Activated naive CD8-positive, alpha-beta T cell treated with anti-CD3 and anti-CD28 coated beads, Interleukin-2, amount 10 ng/mL, durations not matched to agents 7 days and 5 days (primary cell): Measurements from ENCODE around the gene NCOA5. TPM values are rescaled to one million over a fixed set of nuclear protein-coding genes. Genes with fewer than 3 reads are reported as not detected.

Experiments used
- ATAC-seq: fragments of 150-1000 bp; cut with Tn5 transposase; one replicate; pipeline ENCODE4 v1.10.0; 2021; ENCODE audit warnings: low read depth, moderate library complexity
- POLR2A ChIA-PET: fragments of 350-600 bp; sonication (Branson Sonifier 250); formaldehyde crosslinking; loops from one replicate; lab custom pipeline; 2021; ENCODE audit warnings: antibody characterized with exemption; lab: Charles Lee
- DNase-seq: peaks from one replicate; pipeline ENCODE4 v3.0.0; 2021
- H3K27ac Mint-ChIP-seq: one replicate; pipeline ENCODE4 v1.8.0; 2022; ENCODE audit warnings: mild to moderate bottlenecking, mixed read lengths
- H3K27me3 Mint-ChIP-seq: one replicate; pipeline ENCODE4 v1.8.0; 2022; ENCODE audit warnings: mild to moderate bottlenecking, moderate library complexity, mixed read lengths
- H3K36me3 Mint-ChIP-seq: one replicate; pipeline ENCODE4 v1.8.0; 2021; ENCODE audit warnings: mild to moderate bottlenecking, mixed read lengths
- H3K4me1 Mint-ChIP-seq: one replicate; pipeline ENCODE4 v1.8.0; 2021; ENCODE audit warnings: mixed read lengths
- H3K4me3 Mint-ChIP-seq: one replicate; pipeline ENCODE4 v1.8.0; 2022; ENCODE audit warnings: mild to moderate bottlenecking, moderate library complexity, mixed read lengths
- H3K9me3 Mint-ChIP-seq: one replicate; pipeline ENCODE4 v1.8.0; 2021; ENCODE audit warnings: mixed read lengths
- total RNA-seq, 2 experiments: library from RNA; stranded (reverse); gene quantifications; one replicate each; pipeline ENCODE4 v1.2.3, GENCODE V29; 2021

NCOA5 gene
- total RNA-seq, 2 experiments from 2014 or later = 27.8 to 32.8 TPM

GRCh38 chr20:46073443-46073842 is 16.3 kb downstream of the NCOA5 start:
- no peaks in the 10 kb centered on the region for H3K9me3 Mint-ChIP-seq
- no peak for ATAC-seq
- H3K36me3 Mint-ChIP-seq = peaks cover 5% of the 10 kb centered on the region
- no peak overlapping the region for H3K27ac Mint-ChIP-seq
- no peak overlapping the region for H3K4me3 Mint-ChIP-seq
- H3K4me1 Mint-ChIP-seq = peaks cover 4% of the 10 kb centered on the region
- no peak for DNase-seq
- POLR2A ChIA-PET = no interaction called here
- no peaks in the 10 kb centered on the region for H3K27me3 Mint-ChIP-seq

GRCh38 chr20:46073024-46073423 is 16.7 kb downstream of the NCOA5 start:
- POLR2A ChIA-PET = no interaction called here
- ATAC-seq (no peak), DNase-seq (no peak)
- Mint-ChIP-seq H3K9me3 (no peaks in the 10 kb centered on the region), H3K4me1 (peaks cover 4% of the 10 kb centered on the region), H3K27ac (no peak overlapping the region), H3K27me3 (no peaks in the 10 kb centered on the region), H3K4me3 (no peak overlapping the region), H3K36me3 (peaks cover 5% of the 10 kb centered on the region)

- Mint-ChIP-seq H3K27ac (no peak overlapping the region), H3K4me1 (peaks cover 4% of the 10 kb centered on the region), H3K9me3 (no peaks in the 10 kb centered on the region), H3K27me3 (no peaks in the 10 kb centered on the region), H3K4me3 (no peak overlapping the region), H3K36me3 (peaks cover 7% of the 10 kb centered on the region)
- DNase-seq (no peak), ATAC-seq (no peak)
- POLR2A ChIA-PET = no interaction called here
Measured at GRCh38 chr20:46071573-46071972, 18.2 kb downstream of the NCOA5 start.

GRCh38 chr20:46070215-46070900 is 19.4 kb downstream of the NCOA5 start:
- ATAC-seq (no peak), DNase-seq (no peak)

DNA sequence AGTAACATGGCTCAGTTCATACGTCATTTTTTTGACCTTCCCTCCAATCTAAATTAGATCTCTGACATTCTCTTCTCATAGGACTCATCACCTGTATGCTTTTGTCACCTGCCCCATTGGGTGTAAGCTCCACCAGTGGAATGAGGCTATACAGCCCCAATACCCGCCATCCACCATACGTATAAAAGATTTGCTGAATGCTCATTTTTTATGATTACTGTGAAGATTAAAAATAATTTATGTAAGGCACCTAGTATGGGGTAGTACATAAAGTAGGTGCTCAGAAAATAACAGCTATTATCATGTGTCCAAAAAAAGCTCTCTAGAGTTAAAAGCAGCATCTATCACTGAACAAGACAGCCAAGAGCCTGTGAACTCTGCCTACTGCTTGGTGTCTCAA is 24.1 kb downstream of the NCOA5 start:
- Mint-ChIP-seq H3K36me3 (peaks cover 49% of the 10 kb centered on the region), H3K9me3 (no peaks in the 10 kb centered on the region), H3K4me3 (no peak overlapping the region), H3K27me3 (no peaks in the 10 kb centered on the region), H3K4me1 (peaks cover 20% of the 10 kb centered on the region), H3K27ac (no peak overlapping the region)
- DNase-seq (no peak), ATAC-seq (no peak)
- POLR2A ChIA-PET = no interaction called here

More at GRCh38 chr20:46070215-46070900, 19.4 kb downstream of the NCOA5 start:
- Mint-ChIP-seq H3K4me1 (peaks cover 4% of the 10 kb centered on the region), H3K4me3 (no peak overlapping the region), H3K27me3 (no peaks in the 10 kb centered on the region), H3K9me3 (no peaks in the 10 kb centered on the region), H3K36me3 (peaks cover 11% of the 10 kb centered on the region), H3K27ac (no peak overlapping the region)
- POLR2A ChIA-PET = no interaction called here

- no peaks in the 10 kb centered on the region for H3K9me3 Mint-ChIP-seq
- no peak overlapping the region for H3K4me3 Mint-ChIP-seq
- H3K36me3 Mint-ChIP-seq = peaks cover 56% of the 10 kb centered on the region
- DNase-seq = no peak
- H3K4me1 Mint-ChIP-seq = peaks cover 26% of the 10 kb centered on the region
- ATAC-seq = no peak
- H3K27ac Mint-ChIP-seq = no peak overlapping the region
- peaks cover 1% of the 10 kb centered on the region for H3K27me3 Mint-ChIP-seq
- POLR2A ChIA-PET = no interaction called here
Measured at GRCh38 chr20:46065006-46065405, 24.8 kb downstream of the NCOA5 start.

DNA sequence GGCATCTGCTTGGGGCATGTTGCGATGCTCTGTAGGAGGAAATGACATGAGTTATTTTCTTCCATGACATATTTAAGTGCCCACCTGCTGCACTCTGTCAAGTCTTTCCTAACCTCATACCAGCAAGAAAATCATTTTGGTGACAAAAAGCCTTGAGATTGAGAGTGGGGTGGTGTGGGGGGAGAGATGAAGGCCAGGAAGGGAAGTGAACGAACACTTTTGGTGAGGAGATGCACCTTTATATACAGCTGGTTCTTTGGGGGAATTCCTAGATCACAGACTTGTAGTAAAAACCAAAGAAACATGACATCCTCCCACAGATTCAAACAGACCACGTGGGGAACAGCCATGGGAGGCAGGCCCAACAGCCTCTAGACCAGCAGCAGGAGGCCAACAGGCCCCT is 26.1 kb downstream of the NCOA5 start:
- Mint-ChIP-seq H3K27me3 (peaks cover 3% of the 10 kb centered on the region), H3K27ac (no peak overlapping the region), H3K4me1 (peaks cover 27% of the 10 kb centered on the region), H3K4me3 (no peak overlapping the region), H3K9me3 (no peaks in the 10 kb centered on the region), H3K36me3 (peaks cover 57% of the 10 kb centered on the region)
- ATAC-seq (no peak), DNase-seq (no peak)
- POLR2A ChIA-PET = no interaction called here

DNA sequence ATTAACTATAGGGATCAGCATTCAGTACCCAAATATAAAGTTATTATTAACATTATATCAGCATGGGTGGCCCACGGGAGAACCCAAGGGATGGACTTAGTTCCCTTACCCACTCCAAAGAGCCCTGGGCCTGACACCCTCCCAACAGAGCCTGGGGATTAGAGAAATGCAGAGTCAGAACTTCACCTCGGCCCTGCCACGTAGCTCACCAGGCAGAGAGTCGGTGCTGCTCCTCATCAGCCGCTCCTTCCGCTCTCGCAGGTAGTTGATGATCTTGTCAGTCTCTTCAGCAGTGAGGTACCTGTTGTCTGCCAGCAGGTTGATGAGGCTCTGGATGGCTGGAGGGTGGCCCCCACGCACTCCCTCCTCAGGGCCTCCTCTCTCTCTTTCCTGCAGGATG is 26.6 kb downstream of the NCOA5 start:
- Mint-ChIP-seq H3K4me1 (peaks cover 30% of the 10 kb centered on the region), H3K9me3 (no peaks in the 10 kb centered on the region), H3K27me3 (peaks cover 6% of the 10 kb centered on the region), H3K4me3 (no peak overlapping the region), H3K27ac (no peak overlapping the region), H3K36me3 (peaks cover 57% of the 10 kb centered on the region)
- DNase-seq (no peak), ATAC-seq (no peak)
- POLR2A ChIA-PET = no interaction called here

GRCh38 chr20:46062621-46063020 is 27.1 kb downstream of the NCOA5 start:
- Mint-ChIP-seq H3K9me3 (no peaks in the 10 kb centered on the region), H3K36me3 (peaks cover 57% of the 10 kb centered on the region), H3K27me3 (peaks cover 8% of the 10 kb centered on the region), H3K27ac (no peak overlapping the region), H3K4me3 (no peak overlapping the region), H3K4me1 (peaks cover 30% of the 10 kb centered on the region)
- no peak for ATAC-seq
- DNase-seq = no peak
- POLR2A ChIA-PET = no interaction called here

- Mint-ChIP-seq H3K36me3 (peaks cover 57% of the 10 kb centered on the region), H3K4me1 (peaks cover 30% of the 10 kb centered on the region), H3K27me3 (peaks cover 10% of the 10 kb centered on the region), H3K9me3 (no peaks in the 10 kb centered on the region), H3K4me3 (no peak overlapping the region), H3K27ac (no peak overlapping the region)
- no peak for ATAC-seq
- POLR2A ChIA-PET = no interaction called here
- no peak for DNase-seq
Measured at GRCh38 chr20:46062151-46062550, 27.6 kb downstream of the NCOA5 start.

DNA sequence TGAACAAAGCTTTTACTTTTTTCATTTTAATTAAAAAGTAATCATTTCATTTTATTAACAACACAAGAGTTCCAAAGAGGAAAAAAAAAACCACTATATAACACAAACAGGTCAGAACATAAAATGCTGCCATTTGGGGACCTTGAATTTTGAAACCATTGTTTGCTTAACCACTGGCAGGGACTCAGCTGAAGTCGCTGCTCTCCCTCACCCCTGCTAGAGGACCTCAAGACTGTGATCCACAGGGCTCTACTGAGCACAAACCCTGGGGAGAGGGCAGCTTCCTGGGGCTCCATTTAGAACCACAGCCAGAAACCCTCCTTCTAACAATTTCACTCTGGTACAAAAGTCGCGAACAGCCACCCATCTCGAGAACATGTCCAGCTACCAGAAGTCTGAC is 28.8 kb downstream of the NCOA5 start:
- H3K27ac Mint-ChIP-seq = peak overlapping the region; percentile 30
- H3K4me3 Mint-ChIP-seq = peak overlapping the region; percentile 21
- ATAC-seq (no peak), DNase-seq (no peak)
- POLR2A ChIA-PET = no interaction called here
- no peaks in the 10 kb centered on the region for H3K9me3 Mint-ChIP-seq
- H3K4me1 Mint-ChIP-seq = peaks cover 30% of the 10 kb centered on the region
- H3K36me3 Mint-ChIP-seq = peaks cover 54% of the 10 kb centered on the region
- H3K27me3 Mint-ChIP-seq = peaks cover 18% of the 10 kb centered on the region

DNA sequence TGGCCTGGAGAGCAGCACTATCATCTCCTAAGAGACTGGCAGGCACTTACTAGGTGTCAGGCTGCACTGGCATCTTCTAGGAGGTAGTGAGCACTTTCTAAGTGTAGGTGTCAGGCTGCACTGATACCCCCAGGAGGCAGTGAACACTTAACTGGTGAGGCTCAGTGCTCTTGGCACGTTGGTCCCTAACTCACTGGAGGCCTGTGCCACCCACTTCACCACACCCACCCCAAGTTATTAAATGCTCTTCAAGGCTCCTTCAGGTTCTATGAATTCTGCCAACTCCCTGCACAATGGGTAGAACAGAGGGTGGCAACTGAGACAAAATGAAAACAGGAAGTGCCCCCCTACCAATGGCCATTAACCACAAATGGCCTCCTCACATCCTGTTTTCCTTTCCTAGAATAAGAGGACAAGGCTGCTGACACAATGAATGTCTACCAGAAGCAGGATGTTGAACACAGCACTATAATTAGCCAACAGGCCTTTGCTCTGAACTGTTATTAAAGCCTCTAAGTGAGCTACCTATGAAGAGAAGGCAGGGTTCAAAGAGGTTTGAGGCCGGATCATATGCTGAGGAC is 29.4 kb downstream of the NCOA5 start:
- DNase-seq = no peak
- Mint-ChIP-seq H3K4me3 (peak overlapping the region; percentile 36), H3K4me1 (peaks cover 30% of the 10 kb centered on the region), H3K36me3 (peaks cover 50% of the 10 kb centered on the region), H3K9me3 (no peaks in the 10 kb centered on the region), H3K27me3 (peaks cover 21% of the 10 kb centered on the region), H3K27ac (peak overlapping the region; percentile 37)
- POLR2A ChIA-PET = no interaction called here
- ATAC-seq = peak; percentile 52

DNA sequence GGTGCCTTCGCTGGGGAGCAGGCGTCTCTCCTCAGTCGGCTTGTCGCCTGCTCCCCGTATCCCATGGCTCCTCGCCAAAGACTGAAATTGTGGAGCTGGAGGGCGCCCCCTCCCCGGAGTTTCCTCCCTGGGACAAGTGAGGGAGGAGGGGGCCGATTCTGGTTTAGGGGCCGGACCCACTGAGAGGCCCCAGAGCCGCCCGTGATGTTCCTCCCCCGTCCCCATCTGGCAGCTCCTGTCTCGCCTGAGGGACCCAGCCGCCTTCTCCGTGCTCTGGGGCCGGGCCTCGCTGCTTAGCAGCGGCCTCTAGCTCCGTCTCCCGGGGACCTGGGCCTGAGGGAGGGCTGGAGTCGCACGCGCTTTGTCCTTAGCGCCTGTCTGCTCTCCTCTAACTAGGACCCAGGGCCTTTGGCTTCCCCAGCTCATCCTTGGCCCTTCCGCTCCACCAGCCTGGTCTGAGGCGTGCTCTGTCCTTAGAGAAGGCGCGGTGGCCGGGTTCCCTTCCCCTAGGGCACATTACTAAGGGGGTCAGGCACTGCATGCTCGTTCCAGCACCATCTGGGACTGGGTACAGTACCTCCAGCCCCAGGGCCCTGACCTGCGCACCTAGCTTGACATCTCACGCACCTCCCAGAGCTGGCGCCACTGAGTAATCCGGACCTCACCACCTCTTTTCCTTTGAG is 31.0 kb downstream of the NCOA5 start:
- no peak for DNase-seq
- peaks cover 20% of the 10 kb centered on the region for H3K4me1 Mint-ChIP-seq
- H3K27ac Mint-ChIP-seq = no peak overlapping the region
- ATAC-seq = no peak
- POLR2A ChIA-PET = interaction anchor here (0.5 kb wide), 1 partner anchor 1432 kb away, joined by 4 read pairs; no protein-coding TSS in a partner anchor
- H3K27me3 Mint-ChIP-seq = peaks cover 23% of the 10 kb centered on the region
- H3K9me3 Mint-ChIP-seq = no peaks in the 10 kb centered on the region
- no peak overlapping the region for H3K4me3 Mint-ChIP-seq
- H3K36me3 Mint-ChIP-seq = peaks cover 35% of the 10 kb centered on the region
